GM12892 (cell line): ENCODE results near the gene AGRN.

Experiments
- DNase-seq: peaks from one replicate; pipeline ENCODE4 v3.0.0; 2011; ENCODE audit not compliant: insufficient read length
- FAIRE-seq: peaks from 2 replicates; lab custom pipeline; 2011; peaks lifted over from hg19 to GRCh38; lab: Jason Lieb, UNC
- POLR2A ChIP-seq: IDR thresholded peaks from 2 replicates; pipeline ENCODE4 v1.6.1; 2011; ENCODE audit warnings: low read depth, low read length, control low read depth
- POLR2AphosphoS5 ChIP-seq: IDR thresholded peaks from 2 replicates; pipeline ENCODE4 v1.6.1; 2011; ENCODE audit warnings: low read depth, low read length, control low read depth
- TAF1 ChIP-seq: IDR thresholded peaks from 2 replicates; pipeline ENCODE4 v1.6.1; 2011; ENCODE audit warnings: low read depth, mild to moderate bottlenecking, control low read depth, low read length, borderline replicate concordance

Gene AGRN

GRCh38 chr1:1040004-1040991, 20.4 kb downstream of the AGRN start:
- FAIRE-seq, result peak; percentile 87
- 0 out of 2 replicates have a peak, but pooled peaks have one; percentile 12 for TF ChIP-seq TAF1
- no peak for TF ChIP-seq POLR2AphosphoS5
- no peak for TF ChIP-seq POLR2A

GRCh38 chr1:1041092-1041523, 21.2 kb downstream of the AGRN start:
- FAIRE-seq (no peak), DNase-seq (no peak)
- TF ChIP-seq POLR2AphosphoS5 (no peak), POLR2A (no peak), TAF1 (no peak)

More at GRCh38 chr1:1040004-1040991, 20.4 kb downstream of the AGRN start:
- DNase-seq, result peak; percentile 97

- FAIRE-seq, result no peak
- DNase-seq, result no peak
- TF ChIP-seq POLR2AphosphoS5, result no peak
- no peak for TF ChIP-seq POLR2A
- no peak for TF ChIP-seq TAF1
Observed at GRCh38 chr1:1041873-1042272, 22.0 kb downstream of the AGRN start.

- no peak for DNase-seq
- TF ChIP-seq POLR2AphosphoS5, result no peak
- no peak for TF ChIP-seq POLR2A
- TF ChIP-seq TAF1, result no peak
- no peak for FAIRE-seq
Observed at GRCh38 chr1:1042835-1043234, 22.9 kb downstream of the AGRN start.

- DNase-seq (no peak), FAIRE-seq (no peak)
- no peak for TF ChIP-seq POLR2AphosphoS5
- TF ChIP-seq POLR2A, result no peak
- TF ChIP-seq TAF1, result no peak
Observed at GRCh38 chr1:1043411-1043810, 23.5 kb downstream of the AGRN start.

GRCh38 chr1:1043921-1044320, 24.0 kb downstream of the AGRN start:
- FAIRE-seq (no peak), DNase-seq (no peak)
- TF ChIP-seq POLR2A (no peak), TAF1 (no peak), POLR2AphosphoS5 (no peak)

GRCh38 chr1:1044455-1045078, 24.6 kb downstream of the AGRN start:
- FAIRE-seq, result no peak
- no peak for DNase-seq
- TF ChIP-seq POLR2AphosphoS5, result no peak
- TF ChIP-seq POLR2A, result no peak
- TF ChIP-seq TAF1, result no peak

- DNase-seq (no peak), FAIRE-seq (no peak)
- TF ChIP-seq POLR2A (no peak), TAF1 (no peak)
Observed at GRCh38 chr1:1045129-1045528, 25.2 kb downstream of the AGRN start.

- TF ChIP-seq POLR2AphosphoS5 (no peak), TAF1 (no peak), POLR2A (no peak)
- DNase-seq (no peak), FAIRE-seq (no peak)
Observed at GRCh38 chr1:1046243-1046642, 26.3 kb downstream of the AGRN start.

GRCh38 chr1:1046767-1047166, 26.8 kb downstream of the AGRN start:
- no peak for TF ChIP-seq TAF1
- TF ChIP-seq POLR2A, result no peak
- no peak for TF ChIP-seq POLR2AphosphoS5
- FAIRE-seq (no peak), DNase-seq (no peak)

- FAIRE-seq (no peak), DNase-seq (no peak)
- no peak for TF ChIP-seq POLR2AphosphoS5
- no peak for TF ChIP-seq POLR2A
- TF ChIP-seq TAF1, result no peak
Observed at GRCh38 chr1:1047407-1047806, 27.5 kb downstream of the AGRN start.

GRCh38 chr1:1047963-1048362, 28.0 kb downstream of the AGRN start:
- FAIRE-seq, result no peak
- TF ChIP-seq TAF1 (no peak), POLR2A (no peak), POLR2AphosphoS5 (no peak)
- DNase-seq, result no peak
